Stimulated activated CD4-positive, alpha-beta T cell treated with anti-CD3 and anti-CD28 coated beads, TNF-alpha, amount 100 ng/mL, for 24 hours (primary cell): ENCODE results near the gene PHF21B.

Source experiments
- DNase-seq, 3 experiments: peaks; one replicate each; pipeline ENCODE4 v3.0.0-alpha.2; 2020; ENCODE audit warnings: low read depth in 3 of 3

PHF21B gene

GRCh38 chr22:44893731-44894080 lies 116.1 kb downstream of the PHF21B start:
- DNase-seq: no peak

GRCh38 chr22:44892803-44893730 lies 116.7 kb downstream of the PHF21B start:
- no peak for DNase-seq

GRCh38 chr22:44892243-44892642 lies 117.6 kb downstream of the PHF21B start:
- no peak for DNase-seq

GRCh38 chr22:44891791-44892190 lies 118.0 kb downstream of the PHF21B start:
- DNase-seq: no peak

- no peak for DNase-seq
Measured at GRCh38 chr22:44891293-44891747, 118.5 kb downstream of the PHF21B start.

GRCh38 chr22:44890416-44891292 lies 119.2 kb downstream of the PHF21B start:
- DNase-seq: no peak

GRCh38 chr22:44889255-44889878 lies 120.4 kb downstream of the PHF21B start:
- no peak for DNase-seq

- DNase-seq: no peak
Measured at GRCh38 chr22:44888491-44889254, 121.1 kb downstream of the PHF21B start.

- DNase-seq: no peak
Measured at GRCh38 chr22:44887941-44888366, 121.9 kb downstream of the PHF21B start.

- no peak for DNase-seq
Measured at GRCh38 chr22:44885806-44886360, 123.9 kb downstream of the PHF21B start.

- no peak for DNase-seq
Measured at GRCh38 chr22:44884968-44885805, 124.6 kb downstream of the PHF21B start.

- no peak for DNase-seq
Measured at GRCh38 chr22:44884562-44884961, 125.2 kb downstream of the PHF21B start.

GRCh38 chr22:44883011-44883421 lies 126.8 kb downstream of the PHF21B start:
- no peak for DNase-seq

GRCh38 chr22:44882226-44882905 lies 127.4 kb downstream of the PHF21B start:
- DNase-seq: no peak

GRCh38 chr22:44881624-44882023 lies 128.2 kb downstream of the PHF21B start:
- DNase-seq: no peak

GRCh38 chr22:44880610-44881290 lies 129.1 kb downstream of the PHF21B start:
- no peak for DNase-seq

GRCh38 chr22:44879301-44879680 lies 130.5 kb downstream of the PHF21B start:
- DNase-seq: no peak

- DNase-seq: no peak
Measured at GRCh38 chr22:44878483-44879300, 131.1 kb downstream of the PHF21B start.
